Measurements from ENCODE around the gene UVRAG. TPM values are rescaled to one million over a fixed set of nuclear protein-coding genes. Genes with fewer than 3 reads are reported as not detected.

Gene UVRAG
- polyA plus RNA-seq, 1 donor (not counting 4 experiments of a cell fraction or from before 2014, with no cell fraction given), result 11.9 TPM

DNA sequence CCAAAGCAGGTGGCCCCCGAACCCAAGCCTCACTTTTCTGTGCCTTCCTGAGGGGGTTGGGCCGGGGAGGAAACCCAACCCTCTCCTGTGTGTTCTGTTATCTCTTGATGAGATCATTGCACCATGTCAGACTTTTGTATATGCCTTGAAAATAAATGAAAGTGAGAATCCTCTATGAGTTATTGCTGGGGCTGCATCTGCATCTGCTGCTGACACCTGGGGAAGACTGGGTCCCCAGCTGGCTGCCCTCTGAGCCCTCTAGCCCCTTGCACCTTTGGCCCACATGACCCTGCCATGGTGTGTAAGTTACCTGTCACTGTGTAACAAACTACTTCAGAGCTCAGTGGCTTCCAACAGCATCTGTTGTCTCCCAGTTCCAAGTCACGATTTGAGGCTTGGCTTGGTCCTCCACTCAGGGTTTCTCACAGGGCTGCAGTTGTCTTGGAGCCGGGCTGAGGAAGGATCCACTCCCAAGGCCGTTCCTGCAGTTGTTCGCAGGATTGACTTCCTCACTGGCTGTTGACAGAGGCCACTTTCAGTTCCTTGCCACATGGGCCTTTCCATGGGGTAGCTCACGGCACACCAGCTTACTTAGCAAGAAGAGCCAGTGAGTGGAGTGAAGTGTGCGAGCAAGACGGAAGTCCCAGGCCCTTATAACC is 13.5 kb upstream of the UVRAG start:
- FAIRE-seq (no peak), DNase-seq (ENCODE audit: low read depth, low spot score) (no peak)
- Histone ChIP-seq H3K79me2 (ENCODE audit: control insufficient read depth, insufficient read depth, low read length) (no peaks in the 10 kb centered on the region), H4K20me1 (ENCODE audit: control insufficient read depth, extremely low read depth, insufficient read depth, low read length) (no peaks in the 10 kb centered on the region), H3K27me3 (ENCODE audit: control insufficient read depth, extremely low read depth, insufficient read depth, low read length) (no peaks in the 10 kb centered on the region), H3K9ac (ENCODE audit: control insufficient read depth, extremely low read depth, insufficient read depth, low read length) (no peak overlapping the region), H3K9me1 (ENCODE audit: control insufficient read depth, extremely low read depth, insufficient read depth, low read length) (no peaks in the 10 kb centered on the region), H3K4me2 (ENCODE audit: control insufficient read depth, extremely low read depth, insufficient read depth, low read depth, low read length) (no peak overlapping the region), H2AFZ (ENCODE audit: control insufficient read depth, low read length) (no peak overlapping the region), H3K4me3 (ENCODE audit: control insufficient read depth in 2 of 3, extremely low read depth in 1 of 3, insufficient read depth in 2 of 3, low read depth in 1 of 3, low read length in 3 of 3) (no peak overlapping the region), H3K9me3 (ENCODE audit: control insufficient read depth, low read depth, low read length) (no peaks in the 10 kb centered on the region), H3K4me1 (ENCODE audit: control insufficient read depth, extremely low read depth, insufficient read depth, low read length) (peaks cover 22% of the 10 kb centered on the region), H3K36me3 (ENCODE audit: control insufficient read depth in 2 of 2, extremely low read depth in 1 of 2, insufficient read depth in 2 of 2, low read length in 2 of 2) (no peaks in the 10 kb centered on the region), H3K27ac (ENCODE audit: control insufficient read depth, insufficient read depth, low read length) (no peak overlapping the region)
- no peak for TF ChIP-seq EZH2 (IDR thresholded peaks at IDR 0.05; ENCODE audit: low read length)
- TF ChIP-seq, protein P1, sequence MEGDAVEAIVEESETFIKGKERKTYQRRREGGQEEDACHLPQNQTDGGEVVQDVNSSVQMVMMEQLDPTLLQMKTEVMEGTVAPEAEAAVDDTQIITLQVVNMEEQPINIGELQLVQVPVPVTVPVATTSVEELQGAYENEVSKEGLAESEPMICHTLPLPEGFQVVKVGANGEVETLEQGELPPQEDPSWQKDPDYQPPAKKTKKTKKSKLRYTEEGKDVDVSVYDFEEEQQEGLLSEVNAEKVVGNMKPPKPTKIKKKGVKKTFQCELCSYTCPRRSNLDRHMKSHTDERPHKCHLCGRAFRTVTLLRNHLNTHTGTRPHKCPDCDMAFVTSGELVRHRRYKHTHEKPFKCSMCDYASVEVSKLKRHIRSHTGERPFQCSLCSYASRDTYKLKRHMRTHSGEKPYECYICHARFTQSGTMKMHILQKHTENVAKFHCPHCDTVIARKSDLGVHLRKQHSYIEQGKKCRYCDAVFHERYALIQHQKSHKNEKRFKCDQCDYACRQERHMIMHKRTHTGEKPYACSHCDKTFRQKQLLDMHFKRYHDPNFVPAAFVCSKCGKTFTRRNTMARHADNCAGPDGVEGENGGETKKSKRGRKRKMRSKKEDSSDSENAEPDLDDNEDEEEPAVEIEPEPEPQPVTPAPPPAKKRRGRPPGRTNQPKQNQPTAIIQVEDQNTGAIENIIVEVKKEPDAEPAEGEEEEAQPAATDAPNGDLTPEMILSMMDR (optimal IDR thresholded peaks at IDR 0.05 in 1 of 3, IDR thresholded peaks at IDR 0.05 in 1 of 3, conservative IDR thresholded peaks at IDR 0.05 in 1 of 3; ENCODE audit: extremely low read depth in 1 of 3, insufficient read depth in 2 of 3, low read length in 3 of 3), result no peak
- dilution Hi-C loops (cut with MboI; ENCODE audit: extremely low pct_ligation_motif_present, low sequenced_read_pairs), result no loop called here

DNA sequence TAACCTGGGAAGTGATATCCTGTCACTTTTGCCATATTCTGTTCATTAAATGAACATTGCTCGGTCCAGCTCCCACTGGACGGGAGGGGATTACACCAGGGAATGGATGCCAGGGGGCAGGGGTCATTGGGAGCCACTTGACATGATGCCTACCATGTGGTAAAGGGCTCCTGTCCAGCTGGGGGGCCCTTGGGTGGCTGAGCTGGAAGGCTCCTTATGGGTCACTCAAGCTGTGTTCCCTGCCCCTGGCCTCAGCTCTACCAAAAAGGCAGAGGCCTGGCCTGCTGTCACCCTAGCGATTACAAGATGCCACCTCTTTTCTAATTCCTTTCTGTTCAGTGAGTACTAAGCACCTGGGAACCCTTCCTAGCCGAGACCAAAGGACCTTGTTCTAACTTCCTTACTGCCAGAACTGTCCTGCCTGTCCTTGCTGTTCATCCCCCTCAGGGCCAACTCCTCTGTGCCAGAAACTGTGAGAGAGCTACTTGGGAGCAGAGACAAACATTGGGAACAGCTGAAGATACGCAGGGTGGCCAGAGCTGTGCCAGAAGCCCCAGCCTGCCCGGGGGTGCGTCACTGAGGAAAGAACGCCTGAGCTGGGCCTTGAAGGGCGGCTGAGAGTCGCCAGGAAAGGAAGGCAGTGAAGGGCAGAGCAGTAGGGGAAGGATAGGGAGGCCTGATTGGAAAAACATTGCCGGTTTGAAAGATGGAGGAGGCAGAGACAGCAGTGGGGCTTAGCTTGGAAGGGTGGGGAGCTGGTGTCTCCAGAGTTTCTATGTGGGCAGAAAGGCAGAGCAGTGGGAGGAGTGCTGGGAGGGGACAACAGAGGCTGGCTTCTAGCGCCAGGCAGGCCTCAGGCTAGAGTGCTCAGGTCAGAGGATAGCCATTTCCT is 12.7 kb upstream of the UVRAG start:
- Histone ChIP-seq H3K36me3 (ENCODE audit: control insufficient read depth in 2 of 2, extremely low read depth in 1 of 2, insufficient read depth in 2 of 2, low read length in 2 of 2) (no peaks in the 10 kb centered on the region), H3K9me1 (ENCODE audit: control insufficient read depth, extremely low read depth, insufficient read depth, low read length) (no peaks in the 10 kb centered on the region), H3K4me1 (ENCODE audit: control insufficient read depth, extremely low read depth, insufficient read depth, low read length) (peaks cover 16% of the 10 kb centered on the region), H4K20me1 (ENCODE audit: control insufficient read depth, extremely low read depth, insufficient read depth, low read length) (no peaks in the 10 kb centered on the region), H3K9ac (ENCODE audit: control insufficient read depth, extremely low read depth, insufficient read depth, low read length) (no peak overlapping the region), H3K27ac (ENCODE audit: control insufficient read depth, insufficient read depth, low read length) (no peak overlapping the region), H2AFZ (ENCODE audit: control insufficient read depth, low read length) (no peak overlapping the region), H3K27me3 (ENCODE audit: control insufficient read depth, extremely low read depth, insufficient read depth, low read length) (no peaks in the 10 kb centered on the region), H3K9me3 (ENCODE audit: control insufficient read depth, low read depth, low read length) (no peaks in the 10 kb centered on the region), H3K79me2 (ENCODE audit: control insufficient read depth, insufficient read depth, low read length) (no peaks in the 10 kb centered on the region), H3K4me3 (ENCODE audit: control insufficient read depth in 2 of 3, extremely low read depth in 1 of 3, insufficient read depth in 2 of 3, low read depth in 1 of 3, low read length in 3 of 3) (no peak overlapping the region), H3K4me2 (ENCODE audit: control insufficient read depth, extremely low read depth, insufficient read depth, low read depth, low read length) (no peak overlapping the region)
- no peak for FAIRE-seq
- no peak for TF ChIP-seq EZH2 (IDR thresholded peaks at IDR 0.05; ENCODE audit: low read length)
- TF ChIP-seq, protein P1 (optimal IDR thresholded peaks at IDR 0.05 in 1 of 3, IDR thresholded peaks at IDR 0.05 in 1 of 3, conservative IDR thresholded peaks at IDR 0.05 in 1 of 3; ENCODE audit: extremely low read depth in 1 of 3, insufficient read depth in 2 of 3, low read length in 3 of 3), result no peak
- DNase-seq (ENCODE audit: low read depth, low spot score), result no peak
- dilution Hi-C loops (cut with MboI; ENCODE audit: extremely low pct_ligation_motif_present, low sequenced_read_pairs), result no loop called here
